Stimulated activated CD4-positive, alpha-beta T cell treated with anti-CD3 and anti-CD28 coated beads, TNF-alpha, amount 100 ng/mL, for 4 hours (primary cell): ENCODE measurements around the gene ATP6V1D.
"Not testable (repeated sequence)": the region's sequence is repeated elsewhere in the genome, so short reads cannot be mapped to it uniquely, and the experiment has no call there.

Experiments
- DNase-seq, 3 experiments: peaks; one replicate each; pipeline ENCODE4 v3.0.0-alpha.2; 2020; ENCODE audit warnings: low read depth in 3 of 3

ATP6V1D gene

DNA sequence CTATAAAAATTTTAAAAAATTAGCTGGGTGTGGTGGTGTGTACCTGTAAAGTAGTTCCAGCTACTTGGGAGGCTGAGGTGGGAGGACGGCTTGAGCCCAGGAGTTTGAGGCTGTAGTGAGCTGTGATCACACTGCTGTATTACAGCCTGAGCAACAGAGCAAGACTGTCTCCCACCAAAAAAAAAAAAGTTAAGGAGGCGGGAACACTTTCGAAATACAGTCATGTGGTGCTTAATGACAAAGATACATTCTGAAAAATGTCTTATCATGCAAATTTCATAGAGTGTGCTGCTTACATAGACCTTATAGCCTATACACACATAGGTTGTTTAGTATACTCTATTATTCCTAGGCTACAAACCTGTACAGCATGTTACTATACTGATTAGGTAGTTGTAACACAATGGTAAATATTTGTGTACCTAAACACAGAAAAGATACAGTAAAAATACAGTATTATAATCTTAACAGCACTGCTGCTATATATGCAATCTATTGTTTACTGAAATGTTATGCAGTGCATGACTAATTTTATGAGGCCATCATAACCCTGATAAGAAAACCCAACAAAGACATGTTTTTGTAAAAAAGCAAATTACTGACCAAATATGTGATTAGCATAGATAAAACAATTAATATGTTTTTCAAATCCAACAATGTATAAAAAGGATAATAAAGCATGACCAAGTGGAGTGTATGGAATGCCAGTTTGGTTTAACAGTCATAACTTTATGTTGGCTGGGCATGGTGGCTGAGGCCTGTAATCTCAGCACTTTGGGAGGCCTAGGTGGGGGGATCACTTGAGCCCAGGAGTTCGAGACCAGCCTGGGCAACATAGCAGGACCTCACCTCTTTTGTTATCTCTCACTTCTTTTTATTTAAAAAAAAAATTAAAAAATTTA lies 11.9 kb upstream of the ATP6V1D start:
- DNase-seq = no peak

DNA sequence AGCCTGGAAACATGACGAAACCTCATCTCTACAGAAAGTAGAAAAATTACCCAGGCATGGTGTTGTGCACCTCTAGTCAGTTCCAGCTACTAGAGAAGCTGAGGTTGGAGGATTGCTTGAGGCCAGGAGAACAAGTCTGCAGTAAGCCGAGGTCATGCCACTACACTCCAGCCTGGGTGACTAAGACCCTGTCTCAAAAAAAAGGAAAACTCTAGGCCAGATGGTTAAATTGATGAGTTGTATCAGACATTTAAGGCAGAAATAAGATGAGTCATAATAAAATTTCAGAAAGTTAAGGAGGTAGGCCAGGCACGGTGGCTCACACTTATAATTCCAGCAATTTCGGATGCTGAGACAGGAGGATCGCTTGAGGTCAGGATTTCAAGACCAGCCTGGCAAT lies 11.2 kb upstream of the ATP6V1D start:
- DNase-seq = no peak

DNA sequence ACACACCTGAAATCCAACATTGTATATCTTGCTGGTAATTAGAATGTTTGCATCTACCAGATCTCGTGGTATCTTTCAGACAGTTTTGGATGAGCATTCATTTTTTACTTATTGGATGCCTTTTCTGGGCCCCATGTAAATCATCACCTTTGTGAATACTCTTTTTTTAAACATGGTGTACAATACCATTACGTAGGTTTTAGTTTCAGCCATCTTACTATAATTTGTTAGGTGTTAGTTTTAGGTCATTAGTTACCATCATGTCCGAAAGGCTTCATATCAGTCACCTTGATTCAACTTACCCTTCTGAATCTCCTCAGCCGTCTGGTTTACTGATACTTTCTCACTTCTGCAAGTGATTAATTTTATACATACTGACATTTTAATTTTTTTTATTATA lies 5.9 kb upstream of the ATP6V1D start:
- DNase-seq = no peak

DNA sequence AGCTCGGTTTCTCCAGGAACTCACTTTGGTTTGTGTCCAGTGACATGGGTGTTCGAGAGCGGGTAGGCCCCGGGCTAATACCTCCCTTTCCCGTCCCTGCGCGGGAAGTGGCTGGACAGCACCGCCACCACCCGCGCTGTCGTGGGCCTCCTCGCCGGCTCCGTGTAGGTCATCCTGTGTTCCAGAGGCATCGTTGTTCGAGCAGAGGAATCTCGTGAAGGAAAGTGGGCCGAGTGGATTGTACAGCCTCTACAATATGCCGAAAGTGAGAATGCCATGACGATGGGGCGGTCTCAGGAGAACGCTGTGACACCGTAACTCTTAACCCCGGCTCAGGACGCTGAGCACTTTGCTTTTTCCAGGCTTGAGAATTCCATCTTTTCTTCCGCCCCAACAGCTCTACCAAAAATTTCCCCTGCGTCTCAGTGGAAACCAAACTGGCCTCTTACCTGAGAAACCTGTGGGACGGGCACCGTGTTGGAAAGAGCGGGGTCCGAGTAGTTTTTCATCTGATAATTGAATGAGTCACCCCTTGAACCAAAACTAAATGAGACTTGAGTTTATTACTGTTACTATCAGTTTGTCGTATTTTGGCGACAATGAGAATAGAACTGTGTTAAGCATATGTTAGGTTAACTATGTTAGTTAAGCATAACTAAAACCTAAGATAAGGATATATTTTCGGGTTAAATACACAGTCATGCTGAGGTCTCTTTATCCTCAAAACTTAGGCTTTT lies 1.0 kb upstream of the ATP6V1D start:
- DNase-seq = peak in 1 of 3 experiments; percentile 13

DNA sequence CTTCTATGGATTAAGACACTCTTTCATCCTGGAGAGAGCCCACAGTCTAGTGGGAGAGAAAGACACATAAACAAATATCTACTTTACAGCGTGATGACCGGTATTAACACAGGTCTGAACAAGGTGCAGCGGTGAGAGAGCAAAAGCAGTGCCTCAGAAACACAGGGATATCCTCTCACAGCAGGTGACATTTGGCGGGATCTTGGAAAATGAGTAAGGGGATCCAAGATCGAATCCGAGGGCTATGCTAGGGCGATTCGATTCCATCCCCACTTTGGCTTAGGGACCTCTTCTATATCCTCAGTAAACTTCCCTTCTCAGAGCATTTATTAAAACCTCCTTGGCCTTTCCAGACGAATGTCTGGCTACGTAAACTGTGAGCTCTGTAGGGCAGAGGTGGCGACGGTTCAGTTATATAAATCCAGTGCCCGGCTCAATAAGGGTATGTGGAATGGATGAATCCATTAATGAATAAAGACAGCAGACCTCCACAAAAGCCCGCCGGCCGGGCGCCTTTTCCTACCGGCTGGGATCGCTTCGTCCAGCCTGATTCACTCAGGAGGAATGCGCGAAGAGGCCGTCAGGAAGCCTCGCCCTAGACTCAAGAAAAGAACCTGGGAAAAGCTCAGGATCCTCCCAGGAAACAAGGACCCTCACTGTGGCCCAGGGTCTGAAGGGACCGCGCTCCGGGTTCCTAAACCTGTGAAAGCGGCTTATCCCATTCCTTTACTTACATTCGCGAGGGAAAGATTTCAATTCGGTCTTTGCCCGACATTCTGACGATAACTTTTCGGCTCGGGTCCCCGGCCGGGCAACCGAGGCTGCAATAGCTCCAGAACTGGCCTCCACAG lies 455 bp downstream of the ATP6V1D start:
- DNase-seq = no peak

DNA sequence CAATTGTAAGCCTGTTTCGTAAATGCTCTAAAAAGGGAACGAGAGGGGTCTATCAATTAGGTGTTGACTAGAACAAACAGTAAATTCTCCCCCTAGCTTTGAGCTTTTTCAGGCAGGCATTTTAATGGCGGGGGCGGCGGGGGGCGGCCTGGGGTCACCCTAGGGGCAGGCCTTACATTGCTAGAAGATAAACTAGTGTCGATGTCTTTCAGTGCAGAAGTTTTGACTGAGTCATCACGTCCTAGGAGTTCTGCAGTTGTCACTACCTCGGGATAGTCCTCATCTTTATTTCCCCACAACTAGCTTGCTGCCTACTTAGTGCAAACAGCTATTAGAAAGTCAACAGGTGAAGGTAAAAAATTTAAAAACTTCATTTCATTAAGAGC lies 1.6 kb downstream of the ATP6V1D start:
- no peak for DNase-seq

GRCh38 chr14:67357186-67357968 lies 2.2 kb downstream of the ATP6V1D start:
- no peak for DNase-seq

DNA sequence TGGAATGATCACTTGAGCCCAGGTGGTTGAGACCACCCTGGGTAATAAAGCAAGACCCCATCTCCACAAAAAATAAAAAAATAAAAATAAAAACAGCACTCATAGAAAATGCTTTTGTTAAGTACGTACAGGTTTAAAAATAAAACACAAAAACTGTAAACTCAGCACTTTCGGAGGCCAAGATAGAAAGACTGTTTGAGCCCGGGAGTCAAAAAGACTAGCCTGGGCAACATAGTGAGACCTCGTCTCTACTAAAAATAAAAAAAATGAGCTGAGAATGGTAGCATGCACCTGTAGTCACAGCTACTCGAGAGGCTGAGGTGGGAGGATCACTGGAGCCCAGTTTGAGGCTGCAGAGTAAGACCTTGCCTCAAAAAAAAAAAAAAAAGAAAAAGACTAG lies 7.5 kb downstream of the ATP6V1D start:
- DNase-seq = no peak

GRCh38 chr14:67345583-67345982 lies 14.0 kb downstream of the ATP6V1D start:
- DNase-seq = no peak

GRCh38 chr14:67343601-67344230 lies 15.9 kb downstream of the ATP6V1D start:
- no peak for DNase-seq

GRCh38 chr14:67341231-67341630 lies 18.4 kb downstream of the ATP6V1D start:
- not testable (repeated sequence) for DNase-seq

DNA sequence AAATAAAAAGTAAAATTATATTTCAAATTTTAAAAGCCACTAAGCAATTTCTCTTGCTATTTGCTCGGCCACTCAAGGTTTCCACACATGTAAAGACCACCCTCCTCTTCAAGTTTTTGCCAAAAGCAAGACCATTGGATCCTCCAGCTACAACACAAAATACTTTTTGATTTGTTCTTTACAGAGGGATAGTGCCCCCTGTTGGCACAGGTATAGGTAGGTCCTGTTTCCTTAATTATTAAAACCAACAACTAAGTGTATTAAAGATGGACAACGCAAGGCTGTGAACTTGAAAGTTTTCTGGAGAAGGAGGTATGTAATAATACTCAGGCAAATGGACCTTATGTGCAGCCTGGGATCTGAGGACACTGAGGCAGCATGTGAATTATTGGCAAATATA lies 23.8 kb downstream of the ATP6V1D start:
- DNase-seq = no peak

DNA sequence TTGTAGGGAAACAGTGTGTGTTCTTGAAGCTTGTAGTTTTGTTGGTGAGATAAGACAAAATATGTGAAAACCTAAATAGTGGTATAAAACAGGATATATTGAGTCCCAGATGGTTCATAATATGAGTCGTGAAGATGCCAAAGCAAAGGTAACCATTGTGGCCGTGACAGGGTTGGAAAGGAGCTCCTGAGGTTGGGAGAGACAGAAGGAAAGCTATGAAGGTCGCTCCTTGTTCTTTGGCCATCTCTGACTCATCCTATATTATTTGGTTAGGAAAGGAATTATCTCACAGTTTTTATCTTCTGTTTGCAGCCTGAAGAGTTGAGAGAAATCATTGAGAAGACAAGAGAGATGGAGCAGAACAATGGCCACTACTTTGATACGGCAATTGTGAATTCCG lies 27.1 kb downstream of the ATP6V1D start:
- no peak for DNase-seq

- DNase-seq = no peak
Measured at GRCh38 chr14:67331368-67332125, 28.1 kb downstream of the ATP6V1D start.

- DNase-seq = not testable (repeated sequence)
Measured at GRCh38 chr14:67329666-67330065, 29.9 kb downstream of the ATP6V1D start.

GRCh38 chr14:67319142-67319541 lies 40.5 kb downstream of the ATP6V1D start:
- no peak for DNase-seq

DNA sequence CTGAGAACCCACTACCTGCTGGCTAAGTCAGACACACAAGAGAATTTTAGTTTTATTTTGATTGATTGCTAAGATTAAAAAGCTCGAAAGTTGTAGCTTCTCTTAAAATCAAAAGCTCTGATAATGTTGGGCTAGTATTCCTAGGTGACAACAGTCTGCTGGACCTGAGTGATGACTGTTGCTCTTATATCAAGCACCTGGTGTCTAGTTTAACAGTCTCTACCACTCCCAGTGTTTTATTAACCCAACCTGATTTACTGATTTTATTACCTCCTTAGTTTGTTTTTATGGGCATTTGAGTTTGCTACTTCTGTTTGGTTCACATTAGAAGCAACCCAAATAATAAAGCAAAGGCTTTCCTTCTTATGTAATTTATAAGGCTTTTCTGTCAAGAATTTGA lies 41.8 kb downstream of the ATP6V1D start:
- no peak for DNase-seq

- DNase-seq = no peak
Measured at GRCh38 chr14:67313153-67313552, 46.5 kb downstream of the ATP6V1D start.

DNA sequence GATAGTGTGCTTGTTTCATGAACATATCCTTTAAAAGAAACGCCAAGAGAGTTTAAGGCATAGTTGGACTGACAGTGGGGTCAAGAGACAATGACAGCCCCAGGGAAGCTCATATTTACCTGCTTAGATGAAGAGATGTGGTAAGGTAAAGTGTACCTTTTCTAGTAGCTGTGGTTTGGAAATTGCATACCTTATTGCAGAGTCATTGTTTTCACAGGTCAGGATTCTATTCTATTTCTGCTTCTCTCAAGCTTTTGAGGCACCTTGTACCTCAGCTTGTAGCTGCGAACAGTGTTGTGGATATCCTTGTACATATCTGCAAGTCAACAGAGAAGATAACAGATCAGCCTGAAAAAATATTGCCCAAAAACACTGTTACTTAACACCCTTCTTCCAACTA lies 47.7 kb downstream of the ATP6V1D start:
- DNase-seq = no peak
